Liver (tissue), 9 donors: ENCODE measurements around the gene MAP4K4. TPM values are rescaled to one million over a fixed set of nuclear protein-coding genes. Genes with fewer than 3 reads are reported as not detected.
A peak's percentile ranks its signal among the peaks of the same experiment; 100 is the strongest.

Experiments
- DNase-seq: peaks from one replicate; pipeline ENCODE4 v3.0.0-alpha.2; 2017; ENCODE audit warnings: low spot score
- H3K27ac ChIP-seq, 2 donors: one replicate each; pipeline ENCODE4 v1.7.0; 2013; ENCODE audit warnings: inconsistent platforms in 2 of 2, low read length in 2 of 2, control low read depth in 1 of 2, low read depth in 1 of 2, mild to moderate bottlenecking in 1 of 2
- H3K27me3 ChIP-seq, 4 donors: one replicate each; pipeline versions ENCODE4 v1.6.1 to v1.7.0; 2013; ENCODE audit warnings: low read length in 3 of 4, inconsistent platforms in 1 of 4, mild to moderate bottlenecking in 1 of 4, moderate library complexity in 1 of 4; ENCODE audit not compliant: control insufficient read depth in 4 of 4, insufficient read depth in 4 of 4
- H3K36me3 ChIP-seq, 4 donors: one replicate each; pipeline versions ENCODE4 v1.6.1 to v1.7.0; 2013; ENCODE audit warnings: low read length in 3 of 4, mild to moderate bottlenecking in 3 of 4, low read depth in 1 of 4, moderate library complexity in 1 of 4; ENCODE audit not compliant: control insufficient read depth in 4 of 4, insufficient read depth in 3 of 4
- H3K4me1 ChIP-seq, 4 donors: one replicate each; pipeline versions ENCODE4 v1.6.1 to v1.7.0; 2013; ENCODE audit warnings: low read length in 3 of 4, mild to moderate bottlenecking in 3 of 4, moderate library complexity in 1 of 4; ENCODE audit not compliant: control insufficient read depth in 4 of 4, insufficient read depth in 4 of 4
- H3K4me3 ChIP-seq, 3 donors: one replicate each; pipeline versions ENCODE4 v1.6.1 to v1.7.0; 2013; ENCODE audit warnings: low read length in 3 of 3, control low read depth in 1 of 3, low read depth in 1 of 3, mild to moderate bottlenecking in 1 of 3
- H3K9ac ChIP-seq, 2 donors: one replicate each; pipeline ENCODE4 v1.7.0; 2013; ENCODE audit warnings: low read length in 2 of 2, mild to moderate bottlenecking in 2 of 2, moderate library complexity in 2 of 2, control low read depth in 1 of 2, low read depth in 1 of 2
- H3K9me3 ChIP-seq, 4 donors: one replicate each; pipeline versions ENCODE4 v1.6.1 to v1.7.0; 2013; ENCODE audit warnings: low read length in 3 of 4; ENCODE audit not compliant: control insufficient read depth in 4 of 4
- ATF3 ChIP-seq: IDR thresholded peaks from 2 replicates; pipeline ENCODE4 v1.6.1; 2016; ENCODE audit warnings: antibody characterized with exemption
- EGR1 ChIP-seq, 2 donors: IDR thresholded peaks; 2 replicates each; pipeline ENCODE4 v1.6.1; 2016 to 2018; ENCODE audit warnings: antibody characterized with exemption in 2 of 2, low read depth in 2 of 2
- FOXA1 ChIP-seq: IDR thresholded peaks from 2 replicates; pipeline ENCODE4 v1.6.1; 2016; ENCODE audit warnings: antibody characterized with exemption
- FOXA2 ChIP-seq: IDR thresholded peaks from 2 replicates; pipeline ENCODE4 v1.6.1; 2016; ENCODE audit warnings: antibody characterized with exemption
- GABPA ChIP-seq, 2 donors: IDR thresholded peaks in 1 of 2; conservative IDR thresholded peaks in 1 of 2; 2 replicates each; pipeline ENCODE4 v1.6.1; 2016; ENCODE audit warnings: antibody characterized with exemption in 2 of 2, mild to moderate bottlenecking in 1 of 2, moderate library complexity in 1 of 2
- HNF4A ChIP-seq, 2 donors: conservative IDR thresholded peaks; 2 replicates each; pipeline ENCODE4 v1.6.1; 2016; ENCODE audit warnings: antibody characterized with exemption in 2 of 2, mild to moderate bottlenecking in 2 of 2
- JUND ChIP-seq, 2 donors: IDR thresholded peaks; 2 replicates each; pipeline ENCODE4 v1.6.1; 2016; ENCODE audit warnings: antibody characterized with exemption in 2 of 2
- NR2F2 ChIP-seq: IDR thresholded peaks from 2 replicates; pipeline ENCODE4 v1.6.1; 2016; ENCODE audit warnings: antibody characterized with exemption
- RAD21 ChIP-seq, 2 donors: IDR thresholded peaks; 2 replicates each; pipeline ENCODE4 v1.6.1; 2016; ENCODE audit warnings: antibody characterized with exemption in 2 of 2, mild to moderate bottlenecking in 2 of 2
- TAF1 ChIP-seq: conservative IDR thresholded peaks from 2 replicates; pipeline ENCODE4 v1.6.1; 2016; ENCODE audit warnings: antibody characterized with exemption, mild to moderate bottlenecking
- YY1 ChIP-seq: IDR thresholded peaks from 2 replicates; pipeline ENCODE4 v1.6.1; 2016; ENCODE audit warnings: antibody characterized with exemption, mild to moderate bottlenecking
- WGBS: extraction: QIAGEN DNeasy Blood & Tissue Kit; methylation state at CpG from one replicate; pipeline ENCODE4 v1.1.7; 2013; 5-methylcytosine and 5-hydroxymethylcytosine counted together
- polyA plus RNA-seq, 2 donors: library from polyadenylated mRNA; stranded (reverse) in 1 of 2; unstranded in 1 of 2; fragments of 200-250 nt in 1 of 2; fragments of >200 nt in 1 of 2; fragmentation: Nextera tagmentation in 1 of 2; extraction: Ambion mirVana in 1 of 2; gene quantifications; one replicate each; pipeline versions ENCODE4 v1.2.1 to v1.2.3, GENCODE V29; 2013 to 2015
- total RNA-seq, 2 donors: library from RNA; depleted of rRNA; stranded (reverse); fragments of >200 nt; gene quantifications; one replicate each; pipeline ENCODE4 v1.2.3, GENCODE V29; 2014
- TF ChIP-seq, protein P1 (sequence below): IDR thresholded peaks from 2 replicates; pipeline ENCODE4 v1.6.1; 2016; ENCODE audit warnings: antibody characterized with exemption
- TF ChIP-seq, protein P2 (sequence below): IDR thresholded peaks from 2 replicates; pipeline ENCODE4 v1.6.1; 2016; ENCODE audit warnings: antibody characterized with exemption, mild to moderate bottlenecking
- donor health status: healthy.
- donor health status: healthy.
- donor health status: healthy.
- donor health status: healthy.
- donor health status: healthy.

The MAP4K4 gene
- total and polyA plus RNA-seq, 4 donors, result 9.1 to 40.0 (median 23.6) TPM

DNA sequence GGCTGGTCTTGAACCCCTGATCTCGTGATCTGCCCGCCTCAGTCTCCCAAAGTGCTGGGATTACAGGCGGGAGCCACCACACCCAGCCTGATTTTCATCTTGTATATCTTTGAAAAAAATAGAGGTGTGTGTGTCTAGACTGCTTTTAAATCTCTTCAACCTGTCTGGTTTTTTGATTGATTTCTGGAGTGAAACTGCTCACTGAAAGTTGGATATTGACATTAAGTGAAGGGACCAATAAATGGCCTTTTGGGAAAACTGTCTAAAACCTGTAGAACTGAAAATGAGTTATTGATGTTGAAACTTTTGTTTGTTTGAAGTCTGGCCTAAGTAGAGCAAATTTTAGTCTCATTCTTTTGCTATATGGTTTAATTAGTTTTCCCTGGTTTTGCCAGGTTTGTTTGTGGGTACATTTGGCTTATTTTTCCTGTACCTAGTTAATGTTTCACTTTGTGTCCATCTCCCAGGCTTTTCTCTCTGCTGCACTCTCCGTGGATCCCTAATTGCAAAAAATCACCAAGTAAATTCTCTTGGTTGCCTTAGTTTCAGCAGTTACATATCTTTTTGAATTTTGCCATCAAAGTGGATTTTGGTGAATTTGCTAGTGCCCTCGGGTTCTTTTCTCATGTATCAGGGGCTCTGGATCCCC, 144.3 kb downstream of the MAP4K4 start:
- peak overlapping the region in 1 of 2 donors; percentile 57 for H3K9ac ChIP-seq
- H3K36me3 ChIP-seq, result peaks cover 4 to 44% (median 34%) of the 10 kb centered on the region in 4 donors
- peak overlapping the region; percentile 23 to 65 for H3K27ac ChIP-seq
- TF ChIP-seq NR2F2, result no peak
- TF ChIP-seq RAD21 (IDR thresholded peaks at IDR 0.05), result peak in 1 of 2 donors; percentile 20
- TF ChIP-seq HNF4A (conservative IDR thresholded peaks at IDR 0.05), result peak; percentile 5 to 29
- peak; percentile 7 for TF ChIP-seq FOXA2
- TF ChIP-seq ATF3, result no peak
- no peak for TF ChIP-seq FOXA1
- no peak for DNase-seq
- H3K4me3 ChIP-seq, result no peak overlapping the region
- no peaks in the 10 kb centered on the region for H3K27me3 ChIP-seq
- 66% methylated on average over 5 of the region's 5 CpGs for WGBS
- H3K9me3 ChIP-seq, result no peaks in the 10 kb centered on the region
- H3K4me1 ChIP-seq, result peaks cover 5 to 25% (median 16%) of the 10 kb centered on the region in 4 donors

DNA sequence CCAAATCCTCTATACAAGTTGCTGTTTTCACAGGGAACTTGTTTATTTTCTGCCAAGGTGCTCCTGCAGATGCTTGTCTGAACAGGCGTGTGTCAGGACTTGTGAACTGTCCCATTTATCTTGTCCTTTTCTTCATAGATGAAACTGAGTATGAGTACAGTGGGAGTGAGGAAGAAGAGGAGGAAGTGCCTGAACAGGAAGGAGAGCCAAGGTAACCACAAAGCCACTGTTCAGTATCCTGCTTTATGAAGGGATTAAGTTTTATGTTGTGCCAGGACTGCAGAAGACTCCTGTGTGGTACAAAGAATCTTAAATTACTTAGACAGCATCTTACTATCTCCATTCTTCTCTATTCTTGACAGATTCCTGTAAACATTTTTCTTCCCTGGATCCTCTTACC, 145.0 kb downstream of the MAP4K4 start:
- peaks cover 2 to 42% (median 30%) of the 10 kb centered on the region in 4 donors for H3K36me3 ChIP-seq
- peaks cover 5 to 25% (median 16%) of the 10 kb centered on the region in 4 donors for H3K4me1 ChIP-seq
- H3K9ac ChIP-seq, result no peak overlapping the region
- TF ChIP-seq YY1 (no peak), NR2F2 (no peak)
- 77% methylated on average over 1 of the region's 1 CpG for WGBS
- H3K27ac ChIP-seq, result peak overlapping the region; percentile 7 to 65
- no peak for DNase-seq
- no peaks in the 10 kb centered on the region for H3K27me3 ChIP-seq
- no peaks in the 10 kb centered on the region for H3K9me3 ChIP-seq
- H3K4me3 ChIP-seq, result no peak overlapping the region

- Histone ChIP-seq H3K36me3 (peaks cover 2 to 42% (median 27%) of the 10 kb centered on the region in 4 donors), H3K4me3 (no peak overlapping the region), H3K9ac (no peak overlapping the region), H3K27ac (no peak overlapping the region), H3K27me3 (no peaks in the 10 kb centered on the region), H3K9me3 (no peaks in the 10 kb centered on the region), H3K4me1 (peaks cover 5 to 25% (median 16%) of the 10 kb centered on the region in 4 donors)
- DNase-seq, result no peak
- TF ChIP-seq JUND (IDR thresholded peaks at IDR 0.05) (no peak), ATF3 (no peak), RAD21 (IDR thresholded peaks at IDR 0.05) (no peak), GABPA (IDR thresholded peaks at IDR 0.05 in 1 of 2, conservative IDR thresholded peaks at IDR 0.05 in 1 of 2) (no peak), TAF1 (no peak), FOXA2 (no peak), EGR1 (IDR thresholded peaks at IDR 0.05; ENCODE audit: low read depth in 2 of 2) (no peak)
- TF ChIP-seq, protein P1, sequence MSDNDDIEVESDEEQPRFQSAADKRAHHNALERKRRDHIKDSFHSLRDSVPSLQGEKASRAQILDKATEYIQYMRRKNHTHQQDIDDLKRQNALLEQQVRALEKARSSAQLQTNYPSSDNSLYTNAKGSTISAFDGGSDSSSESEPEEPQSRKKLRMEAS, result no peak
- TF ChIP-seq, protein P2, sequence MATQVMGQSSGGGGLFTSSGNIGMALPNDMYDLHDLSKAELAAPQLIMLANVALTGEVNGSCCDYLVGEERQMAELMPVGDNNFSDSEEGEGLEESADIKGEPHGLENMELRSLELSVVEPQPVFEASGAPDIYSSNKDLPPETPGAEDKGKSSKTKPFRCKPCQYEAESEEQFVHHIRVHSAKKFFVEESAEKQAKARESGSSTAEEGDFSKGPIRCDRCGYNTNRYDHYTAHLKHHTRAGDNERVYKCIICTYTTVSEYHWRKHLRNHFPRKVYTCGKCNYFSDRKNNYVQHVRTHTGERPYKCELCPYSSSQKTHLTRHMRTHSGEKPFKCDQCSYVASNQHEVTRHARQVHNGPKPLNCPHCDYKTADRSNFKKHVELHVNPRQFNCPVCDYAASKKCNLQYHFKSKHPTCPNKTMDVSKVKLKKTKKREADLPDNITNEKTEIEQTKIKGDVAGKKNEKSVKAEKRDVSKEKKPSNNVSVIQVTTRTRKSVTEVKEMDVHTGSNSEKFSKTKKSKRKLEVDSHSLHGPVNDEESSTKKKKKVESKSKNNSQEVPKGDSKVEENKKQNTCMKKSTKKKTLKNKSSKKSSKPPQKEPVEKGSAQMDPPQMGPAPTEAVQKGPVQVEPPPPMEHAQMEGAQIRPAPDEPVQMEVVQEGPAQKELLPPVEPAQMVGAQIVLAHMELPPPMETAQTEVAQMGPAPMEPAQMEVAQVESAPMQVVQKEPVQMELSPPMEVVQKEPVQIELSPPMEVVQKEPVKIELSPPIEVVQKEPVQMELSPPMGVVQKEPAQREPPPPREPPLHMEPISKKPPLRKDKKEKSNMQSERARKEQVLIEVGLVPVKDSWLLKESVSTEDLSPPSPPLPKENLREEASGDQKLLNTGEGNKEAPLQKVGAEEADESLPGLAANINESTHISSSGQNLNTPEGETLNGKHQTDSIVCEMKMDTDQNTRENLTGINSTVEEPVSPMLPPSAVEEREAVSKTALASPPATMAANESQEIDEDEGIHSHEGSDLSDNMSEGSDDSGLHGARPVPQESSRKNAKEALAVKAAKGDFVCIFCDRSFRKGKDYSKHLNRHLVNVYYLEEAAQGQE, result no peak
- WGBS, result 63% methylated on average over 2 of the region's 2 CpGs
Observed at GRCh38 chr2:101843048-101843447, 145.5 kb downstream of the MAP4K4 start.
